ENCODE measurements around the gene RANBP3. TPM values are rescaled to one million over a fixed set of nuclear protein-coding genes. Genes with fewer than 3 reads are reported as not detected.

Gene RANBP3
- total RNA-seq, 1 experiment from 2014 or later, result 74.8 TPM

GRCh38 chr19:5958074-5958850, 19.7 kb downstream of the RANBP3 start:
- Histone ChIP-seq H3K27me3 (no peaks in the 10 kb centered on the region), H3K27ac (no peak overlapping the region), H3K4me1 (peaks cover 39% of the 10 kb centered on the region)

GRCh38 chr19:5957170-5957569, 20.8 kb downstream of the RANBP3 start:
- no peak for DNase-seq

More at GRCh38 chr19:5958074-5958850, 19.7 kb downstream of the RANBP3 start:
- no peak for DNase-seq
- Histone ChIP-seq H3K9me3 (replicated peaks) (no peaks in the 10 kb centered on the region), H3K4me3 (no peak overlapping the region), H3K36me3 (no peaks in the 10 kb centered on the region)

GRCh38 chr19:5956728-5957127, 21.2 kb downstream of the RANBP3 start:
- H3K27me3 ChIP-seq, result no peaks in the 10 kb centered on the region
- H3K27ac ChIP-seq, result no peak overlapping the region
- no peaks in the 10 kb centered on the region for H3K36me3 ChIP-seq
- no peak for DNase-seq
- H3K9me3 ChIP-seq (replicated peaks), result no peaks in the 10 kb centered on the region
- peaks cover 31% of the 10 kb centered on the region for H3K4me1 ChIP-seq
- no peak overlapping the region for H3K4me3 ChIP-seq

More at GRCh38 chr19:5957170-5957569, 20.8 kb downstream of the RANBP3 start:
- Histone ChIP-seq H3K4me1 (peaks cover 32% of the 10 kb centered on the region), H3K4me3 (no peak overlapping the region), H3K27ac (no peak overlapping the region), H3K9me3 (replicated peaks) (no peaks in the 10 kb centered on the region), H3K27me3 (no peaks in the 10 kb centered on the region), H3K36me3 (no peaks in the 10 kb centered on the region)

- Histone ChIP-seq H3K9me3 (replicated peaks) (no peaks in the 10 kb centered on the region), H3K4me1 (peaks cover 27% of the 10 kb centered on the region), H3K36me3 (no peaks in the 10 kb centered on the region), H3K27ac (no peak overlapping the region), H3K4me3 (no peak overlapping the region), H3K27me3 (no peaks in the 10 kb centered on the region)
- no peak for DNase-seq
Observed at GRCh38 chr19:5956323-5956722, 21.6 kb downstream of the RANBP3 start.

- no peak overlapping the region for H3K4me3 ChIP-seq
- no peaks in the 10 kb centered on the region for H3K27me3 ChIP-seq
- no peaks in the 10 kb centered on the region for H3K9me3 ChIP-seq (replicated peaks)
- no peak overlapping the region for H3K27ac ChIP-seq
- H3K4me1 ChIP-seq, result peaks cover 27% of the 10 kb centered on the region
- DNase-seq, result no peak
- H3K36me3 ChIP-seq, result no peaks in the 10 kb centered on the region
Observed at GRCh38 chr19:5955636-5955935, 22.4 kb downstream of the RANBP3 start.

- Histone ChIP-seq H3K4me1 (peaks cover 27% of the 10 kb centered on the region), H3K9me3 (replicated peaks) (no peaks in the 10 kb centered on the region), H3K36me3 (no peaks in the 10 kb centered on the region), H3K27ac (peak overlapping the region; percentile 54), H3K4me3 (no peak overlapping the region; the same call in 1 of the 2 replicates), H3K27me3 (no peaks in the 10 kb centered on the region)
- peak in 1 of 2 experiments; percentile 17 for DNase-seq
Observed at GRCh38 chr19:5954293-5954692, 23.6 kb downstream of the RANBP3 start.

- H3K36me3 ChIP-seq, result no peaks in the 10 kb centered on the region
- no peak for DNase-seq
- no peaks in the 10 kb centered on the region for H3K9me3 ChIP-seq (replicated peaks)
- no peak overlapping the region for H3K4me3 ChIP-seq
- H3K27me3 ChIP-seq, result no peaks in the 10 kb centered on the region
- peaks cover 27% of the 10 kb centered on the region for H3K4me1 ChIP-seq
- H3K27ac ChIP-seq, result peak overlapping the region; percentile 54
Observed at GRCh38 chr19:5953680-5954213, 24.2 kb downstream of the RANBP3 start.

- H3K9me3 ChIP-seq (replicated peaks), result no peaks in the 10 kb centered on the region
- no peak overlapping the region for H3K27ac ChIP-seq
- H3K36me3 ChIP-seq, result no peaks in the 10 kb centered on the region
- peaks cover 27% of the 10 kb centered on the region for H3K4me1 ChIP-seq
- H3K4me3 ChIP-seq, result no peak overlapping the region
- DNase-seq, result no peak
- H3K27me3 ChIP-seq, result no peaks in the 10 kb centered on the region
Observed at GRCh38 chr19:5953030-5953589, 24.8 kb downstream of the RANBP3 start.

- Histone ChIP-seq H3K36me3 (no peaks in the 10 kb centered on the region), H3K4me1 (peaks cover 27% of the 10 kb centered on the region), H3K4me3 (no peak overlapping the region), H3K27ac (no peak overlapping the region), H3K27me3 (no peaks in the 10 kb centered on the region), H3K9me3 (replicated peaks) (no peaks in the 10 kb centered on the region)
- DNase-seq, result no peak
Observed at GRCh38 chr19:5952193-5953029, 25.5 kb downstream of the RANBP3 start.

- H3K27me3 ChIP-seq, result no peaks in the 10 kb centered on the region
- no peak overlapping the region for H3K4me3 ChIP-seq
- peaks cover 27% of the 10 kb centered on the region for H3K4me1 ChIP-seq
- no peaks in the 10 kb centered on the region for H3K9me3 ChIP-seq (replicated peaks)
- no peak overlapping the region for H3K27ac ChIP-seq
- no peaks in the 10 kb centered on the region; the same call in 1 of the 2 replicates for H3K36me3 ChIP-seq
- DNase-seq, result no peak
Observed at GRCh38 chr19:5951338-5951861, 26.5 kb downstream of the RANBP3 start.

- H3K27ac ChIP-seq, result no peak overlapping the region
Observed at GRCh38 chr19:5950741-5951140, 27.2 kb downstream of the RANBP3 start.

GRCh38 chr19:5949792-5950305, 28.1 kb downstream of the RANBP3 start:
- Histone ChIP-seq H3K4me3 (no peak overlapping the region), H3K27ac (no peak overlapping the region), H3K27me3 (no peaks in the 10 kb centered on the region), H3K9me3 (replicated peaks) (no peaks in the 10 kb centered on the region), H3K36me3 (no peaks in the 10 kb centered on the region; the same call in 1 of the 2 replicates), H3K4me1 (peaks cover 16% of the 10 kb centered on the region)
- DNase-seq, result no peak

More at GRCh38 chr19:5950741-5951140, 27.2 kb downstream of the RANBP3 start:
- Histone ChIP-seq H3K9me3 (replicated peaks) (no peaks in the 10 kb centered on the region), H3K4me1 (peaks cover 25% of the 10 kb centered on the region), H3K27me3 (no peaks in the 10 kb centered on the region), H3K4me3 (no peak overlapping the region), H3K36me3 (no peaks in the 10 kb centered on the region; the same call in 1 of the 2 replicates)
- no peak for DNase-seq

- no peak overlapping the region for H3K27ac ChIP-seq
- no peaks in the 10 kb centered on the region for H3K27me3 ChIP-seq
- DNase-seq, result no peak
- H3K9me3 ChIP-seq (replicated peaks), result no peaks in the 10 kb centered on the region
- peaks cover 10% of the 10 kb centered on the region; the same call in 1 of the 2 replicates for H3K4me1 ChIP-seq
- no peak overlapping the region for H3K4me3 ChIP-seq
- H3K36me3 ChIP-seq, result no peaks in the 10 kb centered on the region; the same call in 1 of the 2 replicates
Observed at GRCh38 chr19:5948752-5949564, 29.0 kb downstream of the RANBP3 start.

- Histone ChIP-seq H3K27ac (no peak overlapping the region), H3K9me3 (replicated peaks) (no peaks in the 10 kb centered on the region), H3K4me3 (no peak overlapping the region), H3K27me3 (no peaks in the 10 kb centered on the region), H3K4me1 (peaks cover 7% of the 10 kb centered on the region; the same call in 1 of the 2 replicates), H3K36me3 (no peaks in the 10 kb centered on the region; the same call in 1 of the 2 replicates)
- DNase-seq, result no peak
Observed at GRCh38 chr19:5947435-5947834, 30.5 kb downstream of the RANBP3 start.

Measured in SJCRH30 (cell line).